Brain microvascular endothelial cell (primary cell): Measurements from ENCODE around the gene FAM177A1.

Experiments
- DNase-seq: peaks from one replicate; pipeline ENCODE4 v3.0.0-alpha.2; 2020
- H3K27ac ChIP-seq: fragments of 250-450 bp; sonication (Bioruptor Pico); 2 replicates; pipeline ENCODE4 v1.5.1; 2020; ENCODE audit warnings: mild to moderate bottlenecking, moderate library complexity
- H3K27me3 ChIP-seq: fragments of 250-450 bp; sonication (Bioruptor Pico); replicated peaks from 2 replicates; pipeline ENCODE4 v1.5.1; 2020; ENCODE audit warnings: mild to moderate bottlenecking
- H3K36me3 ChIP-seq: fragments of 250-450 bp; sonication (Bioruptor Pico); replicated peaks from 2 replicates; pipeline ENCODE4 v1.5.1; 2020; ENCODE audit warnings: mild to moderate bottlenecking
- H3K4me3 ChIP-seq: 2 replicates; pipeline ENCODE4 v1.5.1; 2011; ENCODE audit warnings: low read depth, mild to moderate bottlenecking, control low read depth, low read length, moderate library complexity
- CTCF ChIP-seq: IDR thresholded peaks from 2 replicates; pipeline ENCODE4 v1.5.1; 2011; ENCODE audit warnings: low read depth, mild to moderate bottlenecking, moderate library complexity, low read length, control low read depth, inconsistent platforms; ENCODE audit errors: missing control alignments
- in situ Hi-C: cut with HindIII; loops from 2 replicates; pipeline ENCODE4 v1.10.0; 2017; ENCODE audit warnings: low sequenced_read_pairs, low pct_ligation_motif_present

Gene FAM177A1

GRCh38 chr14:35123388-35123703 lies 77.3 kb downstream of the FAM177A1 start:
- in situ Hi-C loops = no loop called here
- peak overlapping the region; percentile 95 for H3K4me3 ChIP-seq
- no peaks in the 10 kb centered on the region for H3K27me3 ChIP-seq
- TF ChIP-seq CTCF = no peak
- peak overlapping the region; percentile 99 for H3K27ac ChIP-seq
- no peak for DNase-seq
- H3K36me3 ChIP-seq = peaks cover 6% of the 10 kb centered on the region

- Histone ChIP-seq H3K36me3 (peaks cover 6% of the 10 kb centered on the region), H3K4me3 (no peak overlapping the region), H3K27me3 (no peaks in the 10 kb centered on the region), H3K27ac (no peak overlapping the region)
- no peak for DNase-seq
- TF ChIP-seq CTCF = no peak
- in situ Hi-C loops = no loop called here
Observed at GRCh38 chr14:35124127-35124526, 78.1 kb downstream of the FAM177A1 start.
